ENCODE data around the gene KDM4C.

Gene KDM4C

DNA sequence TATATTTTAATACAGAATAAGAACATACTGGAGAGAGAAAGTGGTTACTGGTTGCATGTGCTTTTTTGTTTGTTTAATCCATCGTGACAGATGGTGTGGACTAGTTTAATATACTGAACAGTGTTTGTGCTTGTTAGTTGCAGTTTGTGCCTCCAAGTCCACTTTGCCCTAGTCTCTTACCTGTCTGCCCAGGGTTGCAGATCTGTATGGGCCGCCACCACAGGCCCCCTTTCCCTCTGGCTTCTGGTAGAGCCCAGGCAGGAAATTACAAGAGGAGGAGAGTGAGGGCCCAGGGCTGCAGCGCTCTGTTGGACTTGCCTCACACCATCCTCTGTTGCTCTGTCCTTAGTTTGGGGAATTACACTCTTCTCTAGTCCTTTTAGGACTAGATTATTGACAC is 166.4 kb downstream of the KDM4C start:
- no peak overlapping the region for H3K27ac ChIP-seq (ENCODE audit: low read length)
- TF ChIP-seq EZH2 (IDR thresholded peaks at IDR 0.05; ENCODE audit: borderline replicate concordance, low read depth, low read length, severe bottlenecking) = no peak
- TF ChIP-seq, protein P1, sequence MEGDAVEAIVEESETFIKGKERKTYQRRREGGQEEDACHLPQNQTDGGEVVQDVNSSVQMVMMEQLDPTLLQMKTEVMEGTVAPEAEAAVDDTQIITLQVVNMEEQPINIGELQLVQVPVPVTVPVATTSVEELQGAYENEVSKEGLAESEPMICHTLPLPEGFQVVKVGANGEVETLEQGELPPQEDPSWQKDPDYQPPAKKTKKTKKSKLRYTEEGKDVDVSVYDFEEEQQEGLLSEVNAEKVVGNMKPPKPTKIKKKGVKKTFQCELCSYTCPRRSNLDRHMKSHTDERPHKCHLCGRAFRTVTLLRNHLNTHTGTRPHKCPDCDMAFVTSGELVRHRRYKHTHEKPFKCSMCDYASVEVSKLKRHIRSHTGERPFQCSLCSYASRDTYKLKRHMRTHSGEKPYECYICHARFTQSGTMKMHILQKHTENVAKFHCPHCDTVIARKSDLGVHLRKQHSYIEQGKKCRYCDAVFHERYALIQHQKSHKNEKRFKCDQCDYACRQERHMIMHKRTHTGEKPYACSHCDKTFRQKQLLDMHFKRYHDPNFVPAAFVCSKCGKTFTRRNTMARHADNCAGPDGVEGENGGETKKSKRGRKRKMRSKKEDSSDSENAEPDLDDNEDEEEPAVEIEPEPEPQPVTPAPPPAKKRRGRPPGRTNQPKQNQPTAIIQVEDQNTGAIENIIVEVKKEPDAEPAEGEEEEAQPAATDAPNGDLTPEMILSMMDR (IDR thresholded peaks at IDR 0.05; ENCODE audit: borderline replicate concordance, extremely low read depth, low read length, poor library complexity, severe bottlenecking) = no peak
- H3K4me1 ChIP-seq (ENCODE audit: insufficient read depth, low read length) = no peaks in the 10 kb centered on the region
- no peaks in the 10 kb centered on the region for H3K9me3 ChIP-seq (ENCODE audit: insufficient read depth, low read length, severe bottlenecking)
- H3K4me2 ChIP-seq (ENCODE audit: insufficient read depth, low read length) = no peak overlapping the region
- ATAC-seq (ENCODE audit: insufficient read depth, low read depth) = no peak
- no peak overlapping the region for H2AFZ ChIP-seq (ENCODE audit: low read depth, low read length)
- H3K79me2 ChIP-seq (ENCODE audit: insufficient read depth, low read length) = no peaks in the 10 kb centered on the region
- no peaks in the 10 kb centered on the region for H4K20me1 ChIP-seq (ENCODE audit: insufficient read depth, low read length)
- H3K27me3 ChIP-seq (ENCODE audit: insufficient read depth, low read length, poor library complexity) = no peaks in the 10 kb centered on the region
- DNase-seq = no peak
- H3K9ac ChIP-seq (ENCODE audit: low read depth, low read length) = no peak overlapping the region
- H3K4me3 ChIP-seq (ENCODE audit: low read depth in 1 of 2, low read length in 2 of 2) = no peak overlapping the region
- H3K36me3 ChIP-seq (ENCODE audit: insufficient read depth, low read length) = no peaks in the 10 kb centered on the region

DNA sequence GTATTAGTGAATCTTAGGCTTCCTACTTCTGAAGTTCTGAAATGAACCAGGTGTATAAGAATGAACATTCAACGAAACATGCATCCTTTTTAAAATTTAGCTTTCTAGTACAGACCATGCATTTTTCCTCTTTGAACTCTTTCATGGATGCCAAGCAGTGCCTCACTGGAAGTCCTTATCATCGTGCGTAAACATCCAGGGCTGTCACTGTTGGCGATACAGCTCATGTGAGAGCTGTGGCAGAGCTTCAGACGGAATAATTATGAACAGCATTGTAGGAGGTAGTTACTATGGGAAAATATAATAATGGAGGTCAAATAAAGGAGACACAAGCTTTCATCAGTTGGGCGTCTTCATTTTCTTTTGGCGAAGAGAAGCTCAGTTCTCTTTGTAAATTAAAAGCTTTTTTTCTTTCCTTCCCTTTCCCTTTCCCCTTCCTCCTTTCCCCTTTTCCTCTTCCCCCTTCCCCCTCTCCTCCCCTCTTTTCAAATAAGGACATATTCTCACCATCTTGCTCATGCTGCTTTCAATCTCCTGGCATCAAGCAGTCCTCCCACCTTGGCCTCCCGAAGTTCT is 167.3 kb downstream of the KDM4C start:
- ATAC-seq (ENCODE audit: insufficient read depth, low read depth) = no peak
- H2AFZ ChIP-seq (ENCODE audit: low read depth, low read length) = no peak overlapping the region

DNA sequence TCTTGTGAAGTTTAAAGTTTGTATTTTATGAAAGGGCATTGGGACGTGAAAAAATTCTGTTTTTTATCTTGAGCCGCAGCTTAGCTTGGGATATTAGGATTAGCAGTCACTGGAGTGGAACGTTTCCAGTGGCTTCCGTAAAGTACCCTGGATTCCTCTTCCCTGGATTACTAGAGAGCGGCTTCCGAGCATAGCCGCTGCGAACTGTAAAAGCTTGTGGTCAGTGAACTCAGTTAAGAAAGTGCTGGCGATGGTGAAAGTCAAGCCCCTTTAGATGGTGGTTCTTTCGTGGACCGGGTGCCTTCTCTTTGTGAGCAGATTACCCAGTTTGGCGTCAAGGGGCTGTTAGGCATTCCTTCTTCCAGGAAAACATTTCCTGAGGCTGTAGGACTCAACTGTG is 168.1 kb downstream of the KDM4C start:
- H3K27me3 ChIP-seq (ENCODE audit: insufficient read depth, low read length, poor library complexity) = no peaks in the 10 kb centered on the region
- TF ChIP-seq, protein P1 (IDR thresholded peaks at IDR 0.05; ENCODE audit: borderline replicate concordance, extremely low read depth, low read length, poor library complexity, severe bottlenecking) = no peak
- no peaks in the 10 kb centered on the region for H3K9me3 ChIP-seq (ENCODE audit: insufficient read depth, low read length, severe bottlenecking)
- H3K27ac ChIP-seq (ENCODE audit: low read length) = no peak overlapping the region
- DNase-seq (no peak), ATAC-seq (ENCODE audit: insufficient read depth, low read depth) (no peak)
- no peaks in the 10 kb centered on the region for H3K79me2 ChIP-seq (ENCODE audit: insufficient read depth, low read length)
- no peak overlapping the region for H3K9ac ChIP-seq (ENCODE audit: low read depth, low read length)
- H3K4me1 ChIP-seq (ENCODE audit: insufficient read depth, low read length) = no peaks in the 10 kb centered on the region
- no peaks in the 10 kb centered on the region for H3K36me3 ChIP-seq (ENCODE audit: insufficient read depth, low read length)
- no peak overlapping the region for H3K4me2 ChIP-seq (ENCODE audit: insufficient read depth, low read length)
- no peak overlapping the region for H2AFZ ChIP-seq (ENCODE audit: low read depth, low read length)
- H3K4me3 ChIP-seq (ENCODE audit: low read depth in 1 of 2, low read length in 2 of 2) = no peak overlapping the region
- no peaks in the 10 kb centered on the region for H4K20me1 ChIP-seq (ENCODE audit: insufficient read depth, low read length)

More for the DNA sequence above, 167.3 kb downstream of the KDM4C start:
- Histone ChIP-seq H3K79me2 (ENCODE audit: insufficient read depth, low read length) (no peaks in the 10 kb centered on the region), H3K9me3 (ENCODE audit: insufficient read depth, low read length, severe bottlenecking) (no peaks in the 10 kb centered on the region), H3K4me3 (ENCODE audit: low read depth in 1 of 2, low read length in 2 of 2) (no peak overlapping the region), H3K9ac (ENCODE audit: low read depth, low read length) (no peak overlapping the region), H3K4me1 (ENCODE audit: insufficient read depth, low read length) (no peaks in the 10 kb centered on the region), H4K20me1 (ENCODE audit: insufficient read depth, low read length) (no peaks in the 10 kb centered on the region), H3K4me2 (ENCODE audit: insufficient read depth, low read length) (no peak overlapping the region), H3K36me3 (ENCODE audit: insufficient read depth, low read length) (no peaks in the 10 kb centered on the region), H3K27ac (ENCODE audit: low read length) (no peak overlapping the region), H3K27me3 (ENCODE audit: insufficient read depth, low read length, poor library complexity) (no peaks in the 10 kb centered on the region)
- no peak for DNase-seq
- no peak for TF ChIP-seq EZH2 (IDR thresholded peaks at IDR 0.05; ENCODE audit: borderline replicate concordance, low read depth, low read length, severe bottlenecking)
- TF ChIP-seq, protein P1 (IDR thresholded peaks at IDR 0.05; ENCODE audit: borderline replicate concordance, extremely low read depth, low read length, poor library complexity, severe bottlenecking) = no peak

DNA sequence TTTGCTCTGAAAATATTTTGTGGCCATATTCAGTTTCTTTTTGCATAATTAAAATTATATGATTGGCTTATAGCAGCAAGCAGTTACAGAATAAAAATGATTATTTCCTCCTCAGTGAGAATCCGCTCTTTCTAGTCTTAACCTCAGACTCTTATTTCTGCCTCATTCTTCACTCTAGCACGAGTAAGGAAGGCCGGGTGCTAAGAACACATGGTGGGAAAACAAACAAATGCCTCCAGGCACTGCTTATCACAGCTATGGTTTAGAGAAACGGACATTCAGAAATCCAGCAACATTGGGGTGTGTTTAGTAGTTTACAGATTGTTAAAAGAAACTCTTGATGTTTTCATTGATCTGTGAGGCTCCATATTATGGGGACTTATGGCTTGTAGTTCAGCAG is 168.7 kb downstream of the KDM4C start:
- no peak for ATAC-seq (ENCODE audit: insufficient read depth, low read depth)
- Histone ChIP-seq H4K20me1 (ENCODE audit: insufficient read depth, low read length) (no peaks in the 10 kb centered on the region), H3K4me2 (ENCODE audit: insufficient read depth, low read length) (no peak overlapping the region), H3K4me3 (ENCODE audit: low read depth in 1 of 2, low read length in 2 of 2) (no peak overlapping the region), H3K9ac (ENCODE audit: low read depth, low read length) (no peak overlapping the region), H3K36me3 (ENCODE audit: insufficient read depth, low read length) (no peaks in the 10 kb centered on the region), H3K79me2 (ENCODE audit: insufficient read depth, low read length) (no peaks in the 10 kb centered on the region), H3K4me1 (ENCODE audit: insufficient read depth, low read length) (no peaks in the 10 kb centered on the region), H2AFZ (ENCODE audit: low read depth, low read length) (no peak overlapping the region), H3K9me3 (ENCODE audit: insufficient read depth, low read length, severe bottlenecking) (no peaks in the 10 kb centered on the region), H3K27me3 (ENCODE audit: insufficient read depth, low read length, poor library complexity) (no peaks in the 10 kb centered on the region), H3K27ac (ENCODE audit: low read length) (no peak overlapping the region)
- TF ChIP-seq, protein P1 (IDR thresholded peaks at IDR 0.05; ENCODE audit: borderline replicate concordance, extremely low read depth, low read length, poor library complexity, severe bottlenecking) = no peak
- TF ChIP-seq EZH2 (IDR thresholded peaks at IDR 0.05; ENCODE audit: borderline replicate concordance, low read depth, low read length, severe bottlenecking) = no peak
- DNase-seq = no peak

All from DND-41 (cell line).